OCI-LY7 (cell line): ENCODE measurements around the gene KCTD8.

Experiments used
- EZH2phosphoT487 ChIP-seq: fragments of 200-600 bp; sonication (generic); IDR thresholded peaks from 2 replicates; pipeline ENCODE4 v1.6.1; 2018; ENCODE audit warnings: low read depth, borderline replicate concordance, mild to moderate bottlenecking, mixed run types, antibody characterized with exemption, low read length, moderate library complexity, mixed read lengths
- TF ChIP-seq, protein P1 (sequence below): fragments of 200-600 bp; sonication (generic); conservative IDR thresholded peaks from 2 replicates; pipeline ENCODE4 v1.5.1; 2014; ENCODE audit warnings: mild to moderate bottlenecking, antibody characterized with exemption, low read length, moderate library complexity, mixed read lengths

DNA sequence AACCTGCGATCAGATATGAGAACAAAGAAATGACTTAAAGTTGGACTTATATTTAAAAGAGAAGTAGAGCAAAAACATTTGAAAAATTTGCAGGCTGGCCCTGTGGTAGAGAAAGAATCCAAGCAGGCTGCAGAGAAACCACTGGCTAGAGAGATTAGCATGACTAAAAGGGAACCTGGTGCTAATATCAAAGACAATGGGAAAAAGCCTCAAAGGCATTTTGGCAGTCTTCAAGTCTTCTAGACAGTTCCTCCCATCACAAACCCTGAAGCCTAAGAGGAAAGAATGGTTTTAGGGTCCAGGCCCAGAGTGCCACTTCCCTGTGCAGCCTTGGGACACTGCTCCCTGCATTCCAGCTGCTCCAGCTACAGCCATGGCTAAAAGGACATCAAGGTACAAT is 33.4 kb downstream of the KCTD8 start:
- TF ChIP-seq, protein P1, sequence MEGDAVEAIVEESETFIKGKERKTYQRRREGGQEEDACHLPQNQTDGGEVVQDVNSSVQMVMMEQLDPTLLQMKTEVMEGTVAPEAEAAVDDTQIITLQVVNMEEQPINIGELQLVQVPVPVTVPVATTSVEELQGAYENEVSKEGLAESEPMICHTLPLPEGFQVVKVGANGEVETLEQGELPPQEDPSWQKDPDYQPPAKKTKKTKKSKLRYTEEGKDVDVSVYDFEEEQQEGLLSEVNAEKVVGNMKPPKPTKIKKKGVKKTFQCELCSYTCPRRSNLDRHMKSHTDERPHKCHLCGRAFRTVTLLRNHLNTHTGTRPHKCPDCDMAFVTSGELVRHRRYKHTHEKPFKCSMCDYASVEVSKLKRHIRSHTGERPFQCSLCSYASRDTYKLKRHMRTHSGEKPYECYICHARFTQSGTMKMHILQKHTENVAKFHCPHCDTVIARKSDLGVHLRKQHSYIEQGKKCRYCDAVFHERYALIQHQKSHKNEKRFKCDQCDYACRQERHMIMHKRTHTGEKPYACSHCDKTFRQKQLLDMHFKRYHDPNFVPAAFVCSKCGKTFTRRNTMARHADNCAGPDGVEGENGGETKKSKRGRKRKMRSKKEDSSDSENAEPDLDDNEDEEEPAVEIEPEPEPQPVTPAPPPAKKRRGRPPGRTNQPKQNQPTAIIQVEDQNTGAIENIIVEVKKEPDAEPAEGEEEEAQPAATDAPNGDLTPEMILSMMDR: no peak
- TF ChIP-seq EZH2phosphoT487: no peak
